Neural cell (in vitro differentiated cells): ENCODE measurements around the gene SURF4. TPM values are rescaled to one million over a fixed set of nuclear protein-coding genes. Genes with fewer than 3 reads are reported as not detected.

Source experiments
- H2AFZ ChIP-seq: fragments of 200-600, 300-800 bp; sonication (generic), shearing (Covaris generic); 2 replicates; pipeline ENCODE4 v1.6.0; 2014; ENCODE audit warnings: low read depth, mild to moderate bottlenecking, antibody characterized with exemption, low read length, moderate library complexity
- H3F3A ChIP-seq: fragments of 200-600 bp; shearing (Covaris generic); 2 replicates; pipeline ENCODE4 v1.6.1; 2016; ENCODE audit warnings: mild to moderate bottlenecking, moderate library complexity, mixed read lengths, antibody characterized with exemption, low read length; ENCODE audit not compliant: insufficient read depth, poor library complexity, severe bottlenecking
- H3K27ac ChIP-seq: fragments of 200-600, 300-800 bp; sonication (generic), shearing (Covaris generic); 2 replicates; pipeline ENCODE4 v1.5.1; 2014; ENCODE audit warnings: mild to moderate bottlenecking, low read length, moderate library complexity
- H3K27me3 ChIP-seq: fragments of 300-800, 200-600 bp; sonication (generic), shearing (Covaris generic); 2 replicates; pipeline ENCODE4 v1.6.0; 2014; ENCODE audit warnings: mild to moderate bottlenecking, low read depth, low read length, moderate library complexity; ENCODE audit not compliant: insufficient read depth
- H3K36me3 ChIP-seq: fragments of 300-800, 200-600 bp; sonication (generic), shearing (Covaris generic); 2 replicates; pipeline ENCODE4 v1.5.1; 2014; ENCODE audit warnings: mild to moderate bottlenecking, antibody characterized with exemption, low read length, moderate library complexity; ENCODE audit not compliant: insufficient read depth
- H3K4me2 ChIP-seq: fragments of 300-800, 200-600 bp; sonication (generic), shearing (Covaris generic); 2 replicates; pipeline ENCODE4 v1.6.0; 2014; ENCODE audit warnings: mild to moderate bottlenecking, low read length
- H3K4me3 ChIP-seq: fragments of 300-800, 200-600 bp; sonication (generic), shearing (Covaris generic); 2 replicates; pipeline ENCODE4 v1.5.1; 2014; ENCODE audit warnings: mild to moderate bottlenecking, low read length, moderate library complexity
- H3K79me2 ChIP-seq: fragments of 200-600 bp; shearing (Covaris generic); replicated peaks from 2 replicates; pipeline ENCODE4 v1.6.0; 2014; ENCODE audit warnings: mild to moderate bottlenecking, low read length, moderate library complexity; ENCODE audit not compliant: insufficient read depth
- H3K9ac ChIP-seq: fragments of 300-800, 200-600 bp; sonication (generic), shearing (Covaris generic); 2 replicates; pipeline ENCODE4 v1.6.1; 2016; ENCODE audit warnings: mild to moderate bottlenecking, low read length, mixed read lengths
- H3K9me2 ChIP-seq: fragments of 200-600 bp; shearing (Covaris generic); 2 replicates; pipeline ENCODE4 v1.6.1; 2016; ENCODE audit warnings: mild to moderate bottlenecking, low read length, mixed read lengths; ENCODE audit not compliant: insufficient read depth
- H3K9me3 ChIP-seq: fragments of 200-600, 300-800 bp; sonication (generic), shearing (Covaris generic); 2 replicates; pipeline ENCODE4 v1.6.1; 2016; ENCODE audit warnings: mild to moderate bottlenecking, mixed run types, low read length, moderate library complexity, mixed read lengths
- H4K20me1 ChIP-seq: fragments of 200-600 bp; shearing (Covaris generic); 2 replicates; pipeline ENCODE4 v1.6.1; 2016; ENCODE audit warnings: mild to moderate bottlenecking, mixed run types; ENCODE audit not compliant: insufficient read depth
- EP300 ChIP-seq: fragments of 450-650 bp; conservative IDR thresholded peaks from 2 replicates; pipeline ENCODE4 v1.6.1; 2014; ENCODE audit warnings: antibody characterized with exemption, mild to moderate bottlenecking, moderate library complexity; ENCODE audit not compliant: poor library complexity, severe bottlenecking
- EZH2 ChIP-seq: fragments of 200-600, 300-800 bp; shearing (Covaris generic), sonication (generic); IDR thresholded peaks from 2 replicates; pipeline ENCODE4 v1.6.1; 2014; ENCODE audit warnings: antibody characterized with exemption, low read length, borderline replicate concordance, mild to moderate bottlenecking; ENCODE audit not compliant: insufficient read depth, poor library complexity, severe bottlenecking
- MXI1 ChIP-seq: fragments of 450-650 bp; conservative IDR thresholded peaks from 2 replicates; pipeline ENCODE4 v1.6.1; 2014; ENCODE audit warnings: antibody characterized with exemption, mild to moderate bottlenecking; ENCODE audit not compliant: poor library complexity, severe bottlenecking
- POLR2AphosphoS5 ChIP-seq: IDR thresholded peaks from 2 replicates; pipeline ENCODE4 v1.6.1; 2012
- RAD21 ChIP-seq: fragments of 450-650 bp; conservative IDR thresholded peaks from 2 replicates; pipeline ENCODE4 v1.6.1; 2014; ENCODE audit warnings: antibody characterized with exemption, mild to moderate bottlenecking, moderate library complexity
- SMC3 ChIP-seq: fragments of 450-650 bp; conservative IDR thresholded peaks from 2 replicates; pipeline ENCODE4 v1.6.1; 2014; ENCODE audit warnings: antibody characterized with exemption, mild to moderate bottlenecking, moderate library complexity; ENCODE audit not compliant: poor library complexity
- TAF1 ChIP-seq: IDR thresholded peaks from 2 replicates; pipeline ENCODE4 v1.6.1; 2012; ENCODE audit warnings: low read depth
- polyA plus RNA-seq: library from polyadenylated mRNA; depleted of rRNA; stranded (reverse); fragments of >200 nt; gene quantifications from 2 replicates; pipeline ENCODE4 v1.2.3, GENCODE V29; 2014
- TF ChIP-seq, protein P1 (sequence below): fragments of 450-650 bp; IDR thresholded peaks from 2 replicates; pipeline ENCODE4 v1.5.1; 2014; ENCODE audit warnings: antibody characterized with exemption, mild to moderate bottlenecking, moderate library complexity; ENCODE audit not compliant: poor library complexity, severe bottlenecking
- TF ChIP-seq, protein P2 (sequence below): IDR thresholded peaks from 2 replicates; pipeline ENCODE4 v1.6.1; 2012; ENCODE audit warnings: borderline replicate concordance

Gene SURF4
- polyA plus RNA-seq, 1 donor from 2014 or later = 78.3 TPM

DNA sequence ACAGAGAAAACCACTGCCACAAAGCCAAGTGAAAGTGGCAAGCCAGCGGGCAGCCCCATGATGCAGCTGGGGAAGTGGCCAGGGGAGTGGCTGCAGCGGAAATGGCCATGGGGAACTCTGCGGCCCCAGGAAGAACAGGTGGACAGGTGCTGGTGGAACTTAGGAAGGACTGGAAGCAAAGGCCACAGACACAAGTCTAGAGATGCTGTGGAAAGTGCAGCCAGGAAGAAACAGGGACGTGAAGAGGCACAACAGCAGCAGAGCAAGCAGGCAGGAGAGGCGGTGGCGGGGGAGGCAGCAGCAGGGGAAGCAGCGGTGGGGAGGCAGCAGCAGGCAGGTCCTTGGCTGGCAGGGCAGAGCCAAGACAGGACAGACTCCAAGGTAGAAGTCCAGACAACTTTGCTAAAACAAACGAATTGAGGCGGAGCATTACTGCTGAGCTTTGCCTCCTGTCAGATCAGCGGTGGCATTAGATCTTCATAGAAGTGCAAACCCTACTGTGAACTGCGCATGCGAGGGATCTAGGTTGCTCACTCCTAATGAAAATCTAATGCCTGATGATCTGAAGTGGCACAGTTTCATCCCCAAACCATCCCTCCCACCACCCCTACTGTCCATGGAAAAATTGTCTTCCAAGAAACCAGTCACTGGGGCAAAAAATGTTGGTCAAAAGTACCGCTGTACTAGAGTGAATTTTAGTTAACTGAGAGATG is 51.7 kb downstream of the SURF4 start:
- no peak overlapping the region for H3K27ac ChIP-seq
- H3K27me3 ChIP-seq = no peaks in the 10 kb centered on the region
- no peaks in the 10 kb centered on the region for H3K9me2 ChIP-seq
- TF ChIP-seq, protein P1, sequence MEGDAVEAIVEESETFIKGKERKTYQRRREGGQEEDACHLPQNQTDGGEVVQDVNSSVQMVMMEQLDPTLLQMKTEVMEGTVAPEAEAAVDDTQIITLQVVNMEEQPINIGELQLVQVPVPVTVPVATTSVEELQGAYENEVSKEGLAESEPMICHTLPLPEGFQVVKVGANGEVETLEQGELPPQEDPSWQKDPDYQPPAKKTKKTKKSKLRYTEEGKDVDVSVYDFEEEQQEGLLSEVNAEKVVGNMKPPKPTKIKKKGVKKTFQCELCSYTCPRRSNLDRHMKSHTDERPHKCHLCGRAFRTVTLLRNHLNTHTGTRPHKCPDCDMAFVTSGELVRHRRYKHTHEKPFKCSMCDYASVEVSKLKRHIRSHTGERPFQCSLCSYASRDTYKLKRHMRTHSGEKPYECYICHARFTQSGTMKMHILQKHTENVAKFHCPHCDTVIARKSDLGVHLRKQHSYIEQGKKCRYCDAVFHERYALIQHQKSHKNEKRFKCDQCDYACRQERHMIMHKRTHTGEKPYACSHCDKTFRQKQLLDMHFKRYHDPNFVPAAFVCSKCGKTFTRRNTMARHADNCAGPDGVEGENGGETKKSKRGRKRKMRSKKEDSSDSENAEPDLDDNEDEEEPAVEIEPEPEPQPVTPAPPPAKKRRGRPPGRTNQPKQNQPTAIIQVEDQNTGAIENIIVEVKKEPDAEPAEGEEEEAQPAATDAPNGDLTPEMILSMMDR = no peak
- TF ChIP-seq MXI1 (no peak), SMC3 (no peak), RAD21 (no peak), EZH2 (no peak), EP300 (no peak), POLR2AphosphoS5 (no peak), TAF1 (no peak)
- TF ChIP-seq, protein P2, sequence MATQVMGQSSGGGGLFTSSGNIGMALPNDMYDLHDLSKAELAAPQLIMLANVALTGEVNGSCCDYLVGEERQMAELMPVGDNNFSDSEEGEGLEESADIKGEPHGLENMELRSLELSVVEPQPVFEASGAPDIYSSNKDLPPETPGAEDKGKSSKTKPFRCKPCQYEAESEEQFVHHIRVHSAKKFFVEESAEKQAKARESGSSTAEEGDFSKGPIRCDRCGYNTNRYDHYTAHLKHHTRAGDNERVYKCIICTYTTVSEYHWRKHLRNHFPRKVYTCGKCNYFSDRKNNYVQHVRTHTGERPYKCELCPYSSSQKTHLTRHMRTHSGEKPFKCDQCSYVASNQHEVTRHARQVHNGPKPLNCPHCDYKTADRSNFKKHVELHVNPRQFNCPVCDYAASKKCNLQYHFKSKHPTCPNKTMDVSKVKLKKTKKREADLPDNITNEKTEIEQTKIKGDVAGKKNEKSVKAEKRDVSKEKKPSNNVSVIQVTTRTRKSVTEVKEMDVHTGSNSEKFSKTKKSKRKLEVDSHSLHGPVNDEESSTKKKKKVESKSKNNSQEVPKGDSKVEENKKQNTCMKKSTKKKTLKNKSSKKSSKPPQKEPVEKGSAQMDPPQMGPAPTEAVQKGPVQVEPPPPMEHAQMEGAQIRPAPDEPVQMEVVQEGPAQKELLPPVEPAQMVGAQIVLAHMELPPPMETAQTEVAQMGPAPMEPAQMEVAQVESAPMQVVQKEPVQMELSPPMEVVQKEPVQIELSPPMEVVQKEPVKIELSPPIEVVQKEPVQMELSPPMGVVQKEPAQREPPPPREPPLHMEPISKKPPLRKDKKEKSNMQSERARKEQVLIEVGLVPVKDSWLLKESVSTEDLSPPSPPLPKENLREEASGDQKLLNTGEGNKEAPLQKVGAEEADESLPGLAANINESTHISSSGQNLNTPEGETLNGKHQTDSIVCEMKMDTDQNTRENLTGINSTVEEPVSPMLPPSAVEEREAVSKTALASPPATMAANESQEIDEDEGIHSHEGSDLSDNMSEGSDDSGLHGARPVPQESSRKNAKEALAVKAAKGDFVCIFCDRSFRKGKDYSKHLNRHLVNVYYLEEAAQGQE = no peak
- no peak overlapping the region for H3K4me2 ChIP-seq
- no peak overlapping the region for H3K9ac ChIP-seq
- H3F3A ChIP-seq = no peaks in the 10 kb centered on the region
- no peaks in the 10 kb centered on the region for H3K9me3 ChIP-seq
- H3K4me3 ChIP-seq = no peak overlapping the region
- H2AFZ ChIP-seq = no peak overlapping the region
- no peaks in the 10 kb centered on the region for H3K79me2 ChIP-seq
- H4K20me1 ChIP-seq = no peaks in the 10 kb centered on the region
- no peaks in the 10 kb centered on the region for H3K36me3 ChIP-seq

DNA sequence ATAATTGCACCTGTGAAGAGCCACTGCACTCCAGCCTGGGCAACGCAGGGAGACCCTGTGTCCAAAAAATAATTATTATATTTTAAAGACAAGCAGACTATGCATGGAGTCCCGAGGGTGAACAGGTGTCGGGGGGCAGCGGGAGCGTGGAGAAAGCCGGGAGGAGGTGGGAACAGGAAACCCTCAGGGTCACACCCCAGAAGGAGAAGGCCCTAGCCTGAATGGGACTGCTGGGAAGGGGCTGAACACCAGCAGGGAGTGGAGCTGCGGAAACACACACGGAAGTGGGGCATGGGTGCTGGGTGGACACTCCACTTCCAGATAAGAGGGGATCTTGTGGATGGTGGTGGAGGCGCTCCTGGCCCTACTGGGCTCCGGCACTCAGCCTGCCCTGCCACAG is 52.6 kb downstream of the SURF4 start:
- H3K27ac ChIP-seq = no peak overlapping the region
- no peaks in the 10 kb centered on the region for H3K36me3 ChIP-seq
- H3K9me2 ChIP-seq = no peaks in the 10 kb centered on the region
- H3K4me2 ChIP-seq = no peak overlapping the region
- no peak overlapping the region for H3K4me3 ChIP-seq
- H3K27me3 ChIP-seq = no peaks in the 10 kb centered on the region
- TF ChIP-seq, protein P2 = no peak
- TF ChIP-seq RAD21 (no peak), MXI1 (no peak), EZH2 (no peak)
- H4K20me1 ChIP-seq = no peaks in the 10 kb centered on the region
- H3K79me2 ChIP-seq = no peaks in the 10 kb centered on the region
- H3K9me3 ChIP-seq = no peaks in the 10 kb centered on the region
- no peak overlapping the region for H3K9ac ChIP-seq
- no peaks in the 10 kb centered on the region for H3F3A ChIP-seq
- no peak overlapping the region for H2AFZ ChIP-seq
